ENCODE data around the gene DPPA2. TPM values are rescaled to one million over a fixed set of nuclear protein-coding genes. Genes with fewer than 3 reads are reported as not detected.

Gene DPPA2
- total RNA-seq, 1 donor from 2014 or later: not detected

GRCh38 chr3:109278141-109278540 lies 38.2 kb downstream of the DPPA2 start:
- intact Hi-C loops (cut with micrococcal nuclease): no loop called here
- no peaks in the 10 kb centered on the region for H3K4me1 Mint-ChIP-seq (ENCODE audit: low read depth)
- no peak overlapping the region for H3K4me3 Mint-ChIP-seq
- H3K27me3 Mint-ChIP-seq (ENCODE audit: insufficient read depth): no peaks in the 10 kb centered on the region
- H3K27ac Mint-ChIP-seq: no peak overlapping the region
- no peaks in the 10 kb centered on the region for H3K9me3 Mint-ChIP-seq
- H3K36me3 Mint-ChIP-seq (ENCODE audit: low read depth): no peaks in the 10 kb centered on the region
- no peak for DNase-seq (ENCODE audit: low spot score)

DNA sequence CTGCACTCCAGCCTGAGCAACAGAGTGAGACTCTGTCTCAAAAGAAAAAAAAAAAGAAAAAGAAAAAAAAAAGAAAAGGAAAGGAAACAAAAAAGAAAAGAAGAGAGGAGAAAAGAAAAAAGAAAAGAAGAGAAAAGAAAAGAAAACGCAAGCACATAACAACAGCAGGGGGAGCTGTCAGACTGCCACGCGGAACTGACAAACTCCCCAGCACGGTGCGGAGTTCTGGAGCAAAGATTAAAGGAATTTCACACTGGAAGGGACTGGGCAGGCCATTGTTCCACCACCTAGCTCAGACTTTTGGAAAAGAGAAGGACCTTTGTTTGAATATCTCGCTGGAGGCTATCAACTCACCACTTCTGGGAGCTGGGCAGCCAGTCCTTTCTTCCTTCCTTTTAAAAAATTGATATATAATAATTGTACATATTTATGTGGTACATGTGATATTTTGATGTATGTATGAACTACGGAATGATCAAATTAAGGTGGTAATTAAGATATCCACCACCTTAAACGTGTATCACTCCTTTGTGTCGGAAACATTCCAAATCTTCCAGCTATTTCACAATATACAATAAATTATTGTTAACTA lies 40.5 kb downstream of the DPPA2 start:
- H3K27me3 Mint-ChIP-seq (ENCODE audit: insufficient read depth): no peaks in the 10 kb centered on the region
- DNase-seq (ENCODE audit: low spot score): no peak
- intact Hi-C loops (cut with micrococcal nuclease): no loop called here

GRCh38 chr3:109270779-109271178 lies 45.5 kb downstream of the DPPA2 start:
- no peak for DNase-seq (ENCODE audit: low spot score)
- no peak overlapping the region for H3K4me3 Mint-ChIP-seq
- H3K36me3 Mint-ChIP-seq (ENCODE audit: low read depth): no peaks in the 10 kb centered on the region
- no peaks in the 10 kb centered on the region for H3K27me3 Mint-ChIP-seq (ENCODE audit: insufficient read depth)
- intact Hi-C loops (cut with micrococcal nuclease): no loop called here
- no peaks in the 10 kb centered on the region for H3K4me1 Mint-ChIP-seq (ENCODE audit: low read depth)
- no peaks in the 10 kb centered on the region for H3K9me3 Mint-ChIP-seq
- H3K27ac Mint-ChIP-seq: no peak overlapping the region

More for the DNA sequence above, 40.5 kb downstream of the DPPA2 start:
- no peak overlapping the region for H3K4me3 Mint-ChIP-seq
- H3K9me3 Mint-ChIP-seq: no peaks in the 10 kb centered on the region
- H3K36me3 Mint-ChIP-seq (ENCODE audit: low read depth): no peaks in the 10 kb centered on the region
- no peak overlapping the region for H3K27ac Mint-ChIP-seq
- no peaks in the 10 kb centered on the region for H3K4me1 Mint-ChIP-seq (ENCODE audit: low read depth)

DNA sequence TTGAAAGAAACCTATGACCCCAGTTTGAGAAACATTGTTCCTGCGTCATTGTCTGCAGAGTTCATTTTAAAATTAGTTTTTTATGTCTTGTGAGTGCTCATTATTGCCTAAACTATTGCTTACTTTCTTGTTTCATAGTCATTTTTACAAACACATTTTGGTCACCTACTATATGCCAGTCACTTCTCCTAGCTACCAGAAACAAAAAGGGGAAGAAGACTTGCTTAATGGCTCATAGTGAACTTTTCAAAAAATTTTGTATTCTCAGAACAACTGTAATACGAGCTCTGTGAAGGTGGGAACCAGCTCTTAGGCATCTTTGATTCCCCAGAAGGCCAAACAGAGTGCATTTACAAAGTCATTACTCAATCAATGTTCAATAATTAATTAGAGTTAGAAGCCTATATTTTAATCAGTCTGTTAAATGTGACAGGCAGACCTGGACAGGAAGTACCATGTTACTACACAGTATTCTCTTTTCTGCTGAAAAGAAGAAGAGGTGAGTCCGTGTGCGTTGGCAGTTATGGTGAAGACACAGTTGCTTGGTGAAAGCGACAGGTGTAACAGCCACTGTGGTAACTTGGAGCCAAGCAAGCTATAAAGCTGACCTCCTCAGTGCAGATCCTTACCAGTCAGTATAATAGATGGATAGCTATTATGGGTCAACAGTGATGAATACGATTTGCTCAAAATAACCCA lies 46.6 kb downstream of the DPPA2 start:
- Mint-ChIP-seq H3K36me3 (ENCODE audit: low read depth) (no peaks in the 10 kb centered on the region), H3K27ac (no peak overlapping the region)
- intact Hi-C loops (cut with micrococcal nuclease): no loop called here

DNA sequence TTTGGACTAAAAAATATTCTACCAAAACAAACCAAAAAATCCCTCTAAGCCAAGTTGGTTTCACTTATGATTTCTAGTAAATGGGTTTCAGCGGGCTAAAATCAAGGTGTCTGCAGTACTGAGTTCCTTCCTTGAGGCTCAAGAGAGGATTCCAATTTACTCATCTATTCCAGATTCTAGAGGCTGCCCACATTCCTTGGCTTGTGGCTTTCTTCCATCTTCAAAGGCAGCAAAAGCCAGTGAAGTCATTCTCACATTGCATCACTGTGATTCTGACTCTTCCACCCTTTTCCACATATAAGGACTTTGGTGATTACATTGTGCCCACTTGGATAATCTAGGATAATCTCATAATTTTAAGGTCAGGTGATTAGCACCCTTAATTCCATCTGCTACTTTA lies 48.1 kb downstream of the DPPA2 start:
- intact Hi-C loops (cut with micrococcal nuclease): no loop called here
- H3K4me1 Mint-ChIP-seq (ENCODE audit: low read depth): no peaks in the 10 kb centered on the region
- DNase-seq (ENCODE audit: low spot score): no peak
- H3K4me3 Mint-ChIP-seq: no peak overlapping the region
- no peak overlapping the region for H3K27ac Mint-ChIP-seq
- no peaks in the 10 kb centered on the region for H3K36me3 Mint-ChIP-seq (ENCODE audit: low read depth)
- H3K27me3 Mint-ChIP-seq (ENCODE audit: insufficient read depth): no peaks in the 10 kb centered on the region
- H3K9me3 Mint-ChIP-seq: no peaks in the 10 kb centered on the region

More for the DNA sequence above, 46.6 kb downstream of the DPPA2 start:
- Mint-ChIP-seq H3K27me3 (ENCODE audit: insufficient read depth) (no peaks in the 10 kb centered on the region), H3K9me3 (no peaks in the 10 kb centered on the region), H3K4me1 (ENCODE audit: low read depth) (no peaks in the 10 kb centered on the region), H3K4me3 (no peak overlapping the region)
- no peak for DNase-seq (ENCODE audit: low spot score)

- H3K27me3 Mint-ChIP-seq (ENCODE audit: insufficient read depth): no peaks in the 10 kb centered on the region
- H3K36me3 Mint-ChIP-seq (ENCODE audit: low read depth): no peaks in the 10 kb centered on the region
- intact Hi-C loops (cut with micrococcal nuclease): no loop called here
- H3K4me1 Mint-ChIP-seq (ENCODE audit: low read depth): no peaks in the 10 kb centered on the region
- no peaks in the 10 kb centered on the region for H3K9me3 Mint-ChIP-seq
- H3K4me3 Mint-ChIP-seq: no peak overlapping the region
- H3K27ac Mint-ChIP-seq: no peak overlapping the region
- no peak for DNase-seq (ENCODE audit: low spot score)
Observed at GRCh38 chr3:109265295-109265694, 51.0 kb downstream of the DPPA2 start.

DNA sequence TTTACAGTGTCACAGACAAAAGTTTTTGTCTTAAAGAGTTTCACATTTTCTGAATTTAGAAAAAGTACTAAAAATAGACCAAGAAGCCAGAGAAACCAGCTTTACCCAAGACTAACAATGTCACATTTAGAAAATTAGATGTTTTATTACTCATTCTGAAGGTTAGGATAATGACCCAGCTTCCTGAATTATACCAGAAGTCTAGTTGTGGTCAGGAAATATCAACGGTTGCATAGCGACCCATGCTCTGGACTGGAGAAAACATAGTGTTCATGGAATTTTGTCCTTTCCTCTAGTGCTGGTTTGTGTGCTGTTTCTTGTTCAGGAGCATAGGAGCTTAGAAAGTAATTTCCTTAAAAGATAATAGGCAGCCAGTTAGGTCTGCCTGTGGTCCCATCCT lies 59.0 kb downstream of the DPPA2 start:
- DNase-seq (ENCODE audit: low spot score): no peak
- no peaks in the 10 kb centered on the region for H3K9me3 Mint-ChIP-seq
- H3K36me3 Mint-ChIP-seq (ENCODE audit: low read depth): no peaks in the 10 kb centered on the region
- no peak overlapping the region for H3K4me3 Mint-ChIP-seq
- no peaks in the 10 kb centered on the region for H3K4me1 Mint-ChIP-seq (ENCODE audit: low read depth)
- no peak overlapping the region for H3K27ac Mint-ChIP-seq
- no peaks in the 10 kb centered on the region for H3K27me3 Mint-ChIP-seq (ENCODE audit: insufficient read depth)
- intact Hi-C loops (cut with micrococcal nuclease): no loop called here

GRCh38 chr3:109254770-109255169 lies 61.5 kb downstream of the DPPA2 start:
- no peaks in the 10 kb centered on the region for H3K27me3 Mint-ChIP-seq (ENCODE audit: insufficient read depth)
- no peak overlapping the region for H3K4me3 Mint-ChIP-seq
- no peak for DNase-seq (ENCODE audit: low spot score)
- no peaks in the 10 kb centered on the region for H3K4me1 Mint-ChIP-seq (ENCODE audit: low read depth)
- H3K36me3 Mint-ChIP-seq (ENCODE audit: low read depth): no peaks in the 10 kb centered on the region
- intact Hi-C loops (cut with micrococcal nuclease): no loop called here
- H3K27ac Mint-ChIP-seq: no peak overlapping the region
- H3K9me3 Mint-ChIP-seq: no peaks in the 10 kb centered on the region

DNA sequence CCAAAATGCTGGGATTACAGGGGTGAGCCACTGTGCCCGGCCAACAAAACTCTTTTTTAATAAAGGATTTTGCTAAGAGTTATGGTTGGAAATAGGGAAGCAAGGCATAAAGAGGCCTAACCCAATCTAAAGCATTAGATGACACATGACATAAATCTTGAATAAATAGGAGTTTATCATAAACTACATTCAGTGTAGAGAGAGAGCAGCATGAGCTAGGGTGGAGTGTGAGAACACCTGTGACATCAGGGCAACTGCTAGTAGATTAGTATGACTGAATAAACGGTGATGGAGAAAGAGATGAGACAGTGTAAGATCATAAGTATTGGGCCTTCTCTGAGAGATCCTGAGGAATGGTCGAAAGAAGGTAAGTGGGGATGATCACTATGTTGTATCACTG lies 63.7 kb downstream of the DPPA2 start:
- Mint-ChIP-seq H3K27me3 (ENCODE audit: insufficient read depth) (no peaks in the 10 kb centered on the region), H3K27ac (no peak overlapping the region), H3K36me3 (ENCODE audit: low read depth) (no peaks in the 10 kb centered on the region), H3K9me3 (no peaks in the 10 kb centered on the region), H3K4me1 (ENCODE audit: low read depth) (no peaks in the 10 kb centered on the region), H3K4me3 (no peak overlapping the region)
- no peak for DNase-seq (ENCODE audit: low spot score)
- intact Hi-C loops (cut with micrococcal nuclease): no loop called here

Other genes starting within 250 kb of the DPPA2 start
- gene MORC1, start 198.4 kb downstream of the DPPA2 start, total RNA-seq: not detected in 2 replicates
- not detected in 2 replicates for gene C3orf85, start 179.8 kb downstream of the DPPA2 start, total RNA-seq
- gene DPPA4, start 21.0 kb upstream of the DPPA2 start, total RNA-seq: not detected in 2 replicates

All from activated T-helper 1 cell treated with anti-CD3 and anti-CD28 coated beads, Interleukin-12 subunit alpha, Interleukin-12 subunit beta, Interleukin-2, Interleukin-4 antibody, amounts not matched to agents 30 ng/mL and 10 ng/mL and 1 ng/mL, durations not matched to agents 14 hours and 24 hours and 36 hours (primary cell).